HEK293T (cell line): Measurements from ENCODE around the gene DCHS2.
"Not testable (repeated sequence)": the region's sequence is repeated elsewhere in the genome, so short reads cannot be mapped to it uniquely, and the experiment has no call there.

Source experiments
- CTCF ChIA-PET: fragments of 350-600 bp; formaldehyde crosslinking; extraction: SDS; loops from one replicate; lab custom pipeline; 2021; ENCODE audit warnings: antibody characterized with exemption, inconsistent platforms; lab: Yijun Ruan, JAX
- POLR2A ChIA-PET: fragments of 350-600 bp; formaldehyde crosslinking; extraction: SDS; loops from one replicate; lab custom pipeline; 2020; ENCODE audit warnings: antibody characterized with exemption, inconsistent platforms; lab: Yijun Ruan, JAX
- DNase-seq: peaks from one replicate; pipeline ENCODE4 v3.0.0; 2012; ENCODE audit warnings: mixed read lengths; ENCODE audit errors: extremely low spot score
- ARNT ChIP-seq: fragments of 450-650 bp; IDR thresholded peaks from 2 replicates; pipeline ENCODE4 v1.6.1; 2017; ENCODE audit warnings: mild to moderate bottlenecking
- BHLHE40 ChIP-seq: fragments of 450-650 bp; IDR thresholded peaks from 2 replicates; pipeline ENCODE4 v1.6.1; 2016; ENCODE audit warnings: mild to moderate bottlenecking, moderate library complexity, borderline replicate concordance
- CTBP1 ChIP-seq: fragments of 450-650 bp; IDR thresholded peaks from 2 replicates; pipeline ENCODE4 v1.6.1; 2016; ENCODE audit warnings: borderline replicate concordance
- ELF4 ChIP-seq: fragments of 450-650 bp; IDR thresholded peaks from 2 replicates; pipeline ENCODE4 v1.6.1; 2017; ENCODE audit warnings: antibody characterized with exemption
- FOXA1 ChIP-seq: fragments of 450-650 bp; IDR thresholded peaks from 2 replicates; pipeline ENCODE4 v1.6.1; 2016; ENCODE audit warnings: mild to moderate bottlenecking
- FOXK2 ChIP-seq: fragments of 450-650 bp; IDR thresholded peaks from 2 replicates; pipeline ENCODE4 v1.6.1; 2016; ENCODE audit warnings: mild to moderate bottlenecking
- FOXM1 ChIP-seq: fragments of 450-650 bp; IDR thresholded peaks from 2 replicates; pipeline ENCODE4 v1.6.1; 2017; ENCODE audit warnings: mild to moderate bottlenecking, borderline replicate concordance
- HDGF ChIP-seq: fragments of 450-650 bp; IDR thresholded peaks from 2 replicates; pipeline ENCODE4 v1.6.1; 2017; ENCODE audit warnings: antibody characterized with exemption, borderline replicate concordance
- L3MBTL2 ChIP-seq: fragments of 450-650 bp; conservative IDR thresholded peaks from 2 replicates; pipeline ENCODE4 v1.6.1; 2016; ENCODE audit warnings: mild to moderate bottlenecking
- LEF1 ChIP-seq: fragments of 450-650 bp; IDR thresholded peaks from 2 replicates; pipeline ENCODE4 v1.6.1; 2017; ENCODE audit warnings: mild to moderate bottlenecking, borderline replicate concordance
- NFRKB ChIP-seq: fragments of 450-650 bp; IDR thresholded peaks from 2 replicates; pipeline ENCODE4 v1.6.1; 2016; ENCODE audit warnings: mild to moderate bottlenecking, moderate library complexity
- PKNOX1 ChIP-seq: fragments of 450-650 bp; IDR thresholded peaks from 2 replicates; pipeline ENCODE4 v1.6.1; 2016
- SP1 ChIP-seq: fragments of 450-650 bp; IDR thresholded peaks from 2 replicates; pipeline ENCODE4 v1.6.1; 2017
- SUZ12 ChIP-seq: fragments of 450-650 bp; IDR thresholded peaks from 2 replicates; pipeline ENCODE4 v1.6.1; 2016; ENCODE audit warnings: mild to moderate bottlenecking
- TARDBP ChIP-seq: fragments of 450-650 bp; IDR thresholded peaks from 2 replicates; pipeline ENCODE4 v1.6.1; 2016
- ZNF384 ChIP-seq: fragments of 450-650 bp; IDR thresholded peaks from 2 replicates; pipeline ENCODE4 v1.6.1; 2016

The DCHS2 gene

GRCh38 chr4:154218051-154218450, 273.5 kb downstream of the DCHS2 start:
- TF ChIP-seq SUZ12: no peak
- no peak for TF ChIP-seq ELF4
- TF ChIP-seq TARDBP: no peak
- no peak for TF ChIP-seq CTBP1
- TF ChIP-seq NFRKB: no peak
- no peak for TF ChIP-seq FOXA1
- no peak for TF ChIP-seq PKNOX1
- TF ChIP-seq SP1: no peak
- TF ChIP-seq FOXK2: no peak
- no peak for TF ChIP-seq HDGF
- no peak for TF ChIP-seq L3MBTL2
- TF ChIP-seq ZNF384: no peak
- TF ChIP-seq FOXM1: no peak
- no peak for TF ChIP-seq ARNT
- TF ChIP-seq LEF1: no peak
- no peak for TF ChIP-seq BHLHE40
- DNase-seq: no peak
- ChIA-PET POLR2A (no interaction called here), CTCF (no interaction called here)

- DNase-seq, POLR2A ChIA-PET: not testable (repeated sequence)
- CTCF ChIA-PET: interaction anchor here (0.6 kb wide), 1 partner anchor 882 kb away, joined by 9 read pairs; no protein-coding TSS in a partner anchor
These were observed 274.2 kb downstream of the DCHS2 start for GRCh38 chr4:154217384-154217783.

GRCh38 chr4:154211506-154211905, 280.1 kb downstream of the DCHS2 start:
- CTCF ChIA-PET: no interaction called here
- POLR2A ChIA-PET: no interaction called here
- no peak for TF ChIP-seq L3MBTL2
- no peak for TF ChIP-seq TARDBP
- TF ChIP-seq FOXK2: no peak
- DNase-seq: no peak

GRCh38 chr4:154208424-154208823, 283.2 kb downstream of the DCHS2 start:
- POLR2A ChIA-PET: no interaction called here
- CTCF ChIA-PET: no interaction called here
- DNase-seq: no peak
- TF ChIP-seq FOXA1: no peak

GRCh38 chr4:154205471-154205870, 286.1 kb downstream of the DCHS2 start:
- POLR2A ChIA-PET: no interaction called here
- CTCF ChIA-PET: no interaction called here
- no peak for DNase-seq
- TF ChIP-seq FOXM1 (no peak), FOXK2 (no peak), TARDBP (no peak), FOXA1 (no peak), ZNF384 (no peak), LEF1 (no peak), BHLHE40 (no peak), CTBP1 (no peak), PKNOX1 (no peak), NFRKB (no peak), HDGF (no peak), ARNT (no peak)

GRCh38 chr4:154194649-154195048, 296.9 kb downstream of the DCHS2 start:
- ChIA-PET CTCF (no interaction called here), POLR2A (no interaction called here)

GRCh38 chr4:154192585-154192984, 299.0 kb downstream of the DCHS2 start:
- TF ChIP-seq FOXM1 (no peak), ELF4 (no peak), BHLHE40 (no peak), ARNT (no peak), ZNF384 (no peak), TARDBP (no peak), HDGF (no peak), FOXA1 (no peak), SP1 (no peak), PKNOX1 (no peak)
- CTCF ChIA-PET: interaction anchor here (0.6 kb wide), 1 partner anchor 652 kb away, joined by 3 read pairs; no protein-coding TSS in a partner anchor
- POLR2A ChIA-PET: no interaction called here

More at GRCh38 chr4:154194649-154195048, 296.9 kb downstream of the DCHS2 start:
- no peak for DNase-seq
- TF ChIP-seq FOXA1: no peak
- no peak for TF ChIP-seq L3MBTL2
- TF ChIP-seq BHLHE40: no peak
- TF ChIP-seq FOXK2: no peak
- no peak for TF ChIP-seq NFRKB

GRCh38 chr4:154189346-154189745, 302.3 kb downstream of the DCHS2 start:
- DNase-seq: no peak
- POLR2A ChIA-PET: no interaction called here
- no peak for TF ChIP-seq SP1
- no peak for TF ChIP-seq ZNF384
- no peak for TF ChIP-seq SUZ12
- TF ChIP-seq FOXK2: no peak
- TF ChIP-seq ELF4: no peak
- no peak for TF ChIP-seq ARNT
- no peak for TF ChIP-seq FOXA1
- TF ChIP-seq TARDBP: no peak
- no peak for TF ChIP-seq L3MBTL2
- no peak for TF ChIP-seq HDGF
- no peak for TF ChIP-seq LEF1
- TF ChIP-seq PKNOX1: no peak
- CTCF ChIA-PET: no interaction called here

More at GRCh38 chr4:154192585-154192984, 299.0 kb downstream of the DCHS2 start:
- no peak for DNase-seq
